Medulla oblongata (tissue), 1 donor: ENCODE results near the gene GNA12.
"Not testable (repeated sequence)": the region's sequence is repeated elsewhere in the genome, so short reads cannot be mapped to it uniquely, and the experiment has no call there.

Experiments
- DNase-seq: peaks from one replicate; pipeline ENCODE4 v3.0.0-alpha.2; 2015; ENCODE audit errors: extremely low spot score

The GNA12 gene

DNA sequence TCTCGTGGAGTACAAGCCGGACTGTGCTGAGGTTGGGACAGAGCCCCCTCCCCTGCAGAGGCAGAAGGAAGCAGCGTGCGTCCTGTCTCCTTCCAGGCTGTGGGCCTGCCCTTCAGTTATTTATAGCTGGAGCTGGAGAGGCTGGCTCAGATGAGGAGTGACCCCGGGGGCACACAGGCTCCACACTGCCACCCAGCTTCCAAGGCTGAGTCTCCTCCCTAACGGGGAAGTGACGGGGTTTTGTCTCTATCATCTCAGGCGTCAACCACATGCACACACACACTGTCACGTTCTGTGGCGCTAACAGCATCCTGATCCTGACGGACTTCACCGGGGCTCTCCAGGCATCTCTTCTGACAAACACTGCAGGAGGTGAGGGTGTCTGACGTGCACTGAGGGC lies 130.7 kb downstream of the GNA12 start:
- DNase-seq, result no peak

DNA sequence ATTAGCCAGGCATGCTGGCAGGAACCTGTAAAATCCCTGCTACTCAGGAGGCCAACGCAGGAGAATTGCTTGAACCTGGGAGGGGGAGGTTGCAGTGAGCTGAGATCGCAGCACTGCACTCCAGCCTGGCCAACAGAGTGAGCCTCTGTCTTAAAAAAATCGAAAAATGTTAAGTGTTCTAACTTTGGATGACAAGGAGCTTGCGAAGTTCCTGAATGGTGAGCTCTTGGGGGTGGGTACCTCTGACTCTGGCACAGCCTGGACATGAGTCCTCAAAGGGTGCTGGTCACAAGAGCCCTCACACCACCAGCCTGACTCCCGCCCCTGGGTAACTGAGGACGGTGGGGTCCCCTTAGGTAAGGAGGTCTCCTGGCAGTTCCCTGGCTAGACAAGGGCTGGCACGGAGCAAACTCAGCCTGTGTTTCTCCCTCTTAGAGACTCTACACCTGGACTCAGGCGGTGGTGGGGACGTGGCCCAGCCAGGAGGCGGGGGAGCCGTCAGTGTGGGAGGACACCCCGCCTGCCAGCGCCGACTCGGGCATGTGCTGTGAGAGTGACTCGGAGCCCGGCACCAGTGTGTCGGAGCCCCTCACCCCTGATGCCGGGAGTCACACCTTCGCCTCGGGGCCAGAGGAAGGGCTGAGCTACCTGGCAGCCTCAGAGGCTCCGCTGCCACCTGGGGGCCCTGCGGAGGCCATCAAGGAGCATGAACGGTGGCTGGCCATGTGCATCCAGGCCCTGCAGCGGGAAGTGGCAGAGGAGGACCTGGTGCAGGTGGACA lies 132.0 kb downstream of the GNA12 start:
- DNase-seq, result no peak

- no peak for DNase-seq
Measured at GRCh38 chr7:2710901-2711551, 133.1 kb downstream of the GNA12 start.

DNA sequence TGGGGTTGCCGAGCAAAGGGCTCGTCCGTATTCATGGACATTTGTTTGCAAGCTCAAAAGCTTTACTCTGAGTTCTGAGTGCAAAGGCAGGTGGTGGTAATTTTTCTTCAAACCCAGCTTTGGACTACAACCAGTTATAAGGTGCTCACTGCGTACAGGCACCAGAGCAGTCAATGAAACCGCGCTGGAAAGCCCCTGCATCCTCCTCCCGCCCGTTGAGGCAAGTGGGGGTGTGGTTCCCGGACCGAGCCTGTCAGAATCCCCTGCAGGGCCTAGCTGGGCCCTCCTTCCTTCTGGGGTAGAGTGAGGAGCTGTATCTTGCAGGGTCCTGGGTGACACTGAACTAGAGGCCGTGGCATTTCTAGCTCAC lies 133.8 kb downstream of the GNA12 start:
- DNase-seq, result no peak

DNA sequence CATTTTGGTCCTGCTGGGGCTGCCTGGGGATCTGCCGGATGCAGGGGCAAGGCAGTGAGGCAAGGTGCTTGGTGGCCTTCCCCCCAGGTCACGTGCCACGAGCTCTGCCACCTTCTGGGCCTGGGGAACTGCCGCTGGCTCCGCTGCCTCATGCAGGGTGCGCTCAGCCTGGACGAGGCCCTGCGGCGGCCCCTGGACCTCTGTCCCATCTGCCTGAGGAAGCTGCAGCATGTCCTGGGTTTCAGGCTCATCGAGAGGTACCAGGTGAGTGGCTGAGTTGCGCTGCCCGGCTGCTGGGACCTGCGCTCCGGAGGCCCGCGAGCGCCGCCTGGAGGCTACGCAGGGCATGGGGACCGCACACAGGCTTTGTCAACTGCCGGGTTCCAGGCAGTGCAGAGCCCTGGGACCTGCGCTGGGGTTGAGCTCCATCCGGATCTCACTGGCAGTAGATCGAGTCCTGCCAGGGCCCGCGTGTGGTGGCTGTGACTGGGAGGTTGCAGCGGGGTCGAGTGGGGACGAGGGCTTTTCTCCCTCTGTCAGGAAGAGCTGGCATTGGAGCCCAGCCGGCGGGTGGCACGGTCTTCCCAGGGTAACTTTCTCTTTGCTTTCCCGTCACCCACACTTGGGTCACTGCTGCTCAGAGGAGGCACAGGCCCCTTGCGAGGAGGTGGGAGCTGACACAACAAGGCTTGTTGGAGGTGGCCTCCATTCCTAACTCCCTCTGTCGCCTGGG lies 134.4 kb downstream of the GNA12 start:
- peak; percentile 76 for DNase-seq

DNA sequence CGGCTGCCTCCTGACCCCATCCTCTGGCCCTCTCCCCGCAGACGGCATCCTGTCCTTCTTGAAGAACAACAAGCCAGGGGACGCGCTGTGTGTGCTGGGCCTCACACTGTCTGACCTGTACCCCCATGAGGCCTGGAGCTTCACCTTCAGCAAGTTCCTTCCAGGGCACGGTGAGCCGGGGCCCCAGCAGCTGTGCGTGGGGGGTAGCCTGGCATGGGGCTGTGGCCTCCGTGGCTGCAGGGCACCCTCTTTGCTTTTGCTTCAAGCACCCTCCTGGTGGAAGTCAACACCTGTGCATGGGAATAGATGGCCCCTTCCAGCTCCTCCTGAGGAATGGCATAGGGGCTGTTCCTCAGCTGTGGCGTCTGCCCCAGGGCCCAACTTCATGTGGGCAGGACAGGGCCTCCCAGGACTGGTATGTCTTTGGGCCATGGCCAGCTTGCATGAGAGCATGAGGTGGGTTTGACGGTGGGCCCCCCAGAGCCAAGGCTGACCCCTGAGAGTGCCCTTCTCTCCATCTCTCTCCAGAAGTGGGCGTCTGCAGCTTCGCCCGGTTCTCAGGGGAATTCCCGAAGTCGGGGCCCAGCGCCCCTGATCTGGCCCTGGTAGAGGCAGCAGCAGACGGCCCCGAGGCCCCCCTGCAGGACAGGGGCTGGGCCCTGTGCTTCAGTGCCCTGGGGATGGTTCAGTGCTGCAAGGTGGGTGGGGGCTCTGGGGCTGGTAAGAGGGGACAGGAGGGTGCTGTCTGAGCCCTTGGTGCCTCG lies 135.4 kb downstream of the GNA12 start:
- DNase-seq, result no peak

GRCh38 chr7:2708041-2708440 lies 136.1 kb downstream of the GNA12 start:
- DNase-seq, result no peak

DNA sequence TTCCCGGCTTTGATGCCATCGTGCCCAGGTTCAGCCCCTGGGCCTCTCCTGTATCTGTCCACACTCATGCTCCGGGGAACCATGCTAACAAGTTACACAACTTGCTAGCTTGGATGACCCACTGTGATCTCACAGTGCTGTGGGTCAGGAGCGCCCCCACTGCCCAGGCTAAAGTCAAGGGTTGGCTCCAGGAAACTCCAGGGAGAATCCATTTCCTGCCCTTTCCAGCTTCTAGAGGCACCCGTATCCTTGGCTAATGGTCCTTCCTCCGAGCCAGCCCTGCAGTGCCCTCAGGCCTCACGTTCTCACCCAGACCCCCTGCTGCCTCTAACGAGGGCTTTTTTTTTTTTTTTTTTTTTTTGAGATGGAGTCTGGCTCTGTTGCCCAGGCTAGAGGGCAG lies 136.6 kb downstream of the GNA12 start:
- DNase-seq, result no peak

DNA sequence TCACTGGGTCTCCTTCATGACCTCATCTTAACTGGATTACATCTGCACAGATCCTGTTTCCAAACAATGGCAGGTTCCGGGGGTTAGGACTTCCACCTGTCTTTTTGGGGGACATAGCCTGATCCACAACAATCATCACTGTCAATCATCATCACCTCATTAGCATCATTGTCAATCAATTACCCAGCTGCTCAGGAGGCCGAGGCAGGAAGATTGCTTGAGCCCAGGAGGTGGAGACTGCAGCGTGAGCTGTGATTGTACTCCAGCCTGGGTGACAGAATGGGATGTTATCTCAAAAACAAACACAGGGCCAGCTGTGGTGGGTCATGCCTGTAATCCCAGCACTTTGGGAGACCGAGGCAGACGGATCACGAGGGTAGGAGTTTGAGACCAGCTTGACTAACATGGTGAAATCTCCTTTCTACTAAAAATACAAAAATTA lies 137.4 kb downstream of the GNA12 start:
- no peak for DNase-seq

- no peak for DNase-seq
Measured at GRCh38 chr7:2705371-2706096, 138.6 kb downstream of the GNA12 start.

DNA sequence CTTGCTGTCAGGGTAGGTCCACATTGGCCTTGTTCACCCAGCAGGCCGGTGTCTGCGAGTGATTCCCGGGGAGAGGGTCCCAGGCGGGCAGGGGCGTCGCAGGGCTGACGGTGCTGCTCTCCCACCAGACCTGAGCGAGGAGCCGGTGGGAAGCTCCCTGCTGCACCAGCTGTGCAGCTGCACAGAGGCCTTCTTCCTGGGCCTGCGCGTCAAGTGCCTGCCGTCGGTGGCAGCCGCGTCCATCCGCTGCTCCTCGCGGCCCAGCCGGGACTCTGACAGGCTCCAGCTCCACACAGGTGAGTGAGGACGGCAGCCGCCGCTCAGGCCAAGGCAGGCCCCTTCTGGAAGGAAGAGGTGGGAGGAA lies 141.5 kb downstream of the GNA12 start:
- no peak for DNase-seq

- DNase-seq, result peak; percentile 94
Measured at GRCh38 chr7:2701832-2702593, 142.1 kb downstream of the GNA12 start.

GRCh38 chr7:2701424-2701823 lies 142.7 kb downstream of the GNA12 start:
- DNase-seq, result no peak

- no peak for DNase-seq
Measured at GRCh38 chr7:2700141-2700850, 143.8 kb downstream of the GNA12 start.

- no peak for DNase-seq
Measured at GRCh38 chr7:2699289-2699620, 144.9 kb downstream of the GNA12 start.

DNA sequence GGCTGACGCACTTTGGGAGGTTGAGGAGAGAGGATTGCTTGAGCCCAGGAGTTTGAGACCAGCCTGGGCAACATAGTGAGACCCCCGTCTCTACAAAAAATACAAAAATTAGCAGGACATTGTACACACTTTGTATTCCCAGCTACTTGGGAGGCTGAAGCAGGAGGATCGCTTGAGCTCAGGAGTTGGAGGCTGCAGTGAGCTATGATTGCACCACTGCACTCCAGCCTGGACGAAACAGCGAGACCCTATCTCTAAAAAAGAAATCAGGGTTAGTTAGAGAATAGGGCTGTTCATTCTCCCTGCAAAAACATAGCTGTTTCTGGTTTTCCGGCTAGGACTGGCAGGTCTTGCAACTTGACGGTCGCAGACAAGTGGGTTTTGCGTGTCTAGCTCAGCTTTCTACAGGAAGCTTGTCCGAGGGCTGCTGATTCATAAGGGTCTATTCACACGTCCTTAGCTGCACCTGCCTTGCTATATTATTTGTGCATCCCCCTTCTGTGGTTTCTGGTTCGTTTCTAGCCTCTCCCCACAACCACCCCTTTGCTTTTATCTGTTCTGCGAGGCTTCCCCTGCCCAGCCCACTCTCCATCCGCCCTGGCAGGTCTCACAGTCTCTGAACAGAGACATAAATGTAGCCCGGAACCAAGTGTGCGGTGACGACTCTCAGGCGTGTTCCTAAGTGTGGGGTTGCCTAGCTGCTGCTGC lies 145.4 kb downstream of the GNA12 start:
- no peak for DNase-seq

- not testable (repeated sequence) for DNase-seq
Measured at GRCh38 chr7:2694122-2694436, 150.0 kb downstream of the GNA12 start.

GRCh38 chr7:2693420-2694121 lies 150.5 kb downstream of the GNA12 start:
- not testable (repeated sequence) for DNase-seq

GRCh38 chr7:2692543-2692942 lies 151.6 kb downstream of the GNA12 start:
- DNase-seq, result no peak
